Psoas muscle (tissue), 8 donors: Measurements from ENCODE around the gene LRRTM4. TPM values are rescaled to one million over a fixed set of nuclear protein-coding genes. Genes with fewer than 3 reads are reported as not detected.

Experiments used
- ATAC-seq, 4 donors: fragments of 200-7000 bp; cut with Tn5 transposase; one replicate each; pipeline ENCODE4 v1.9.1; 2020; ENCODE audit warnings: moderate library complexity in 3 of 4, mild to moderate bottlenecking in 2 of 4
- DNase-seq, 2 donors: peaks; one replicate each; pipeline ENCODE4 v3.0.0-alpha.2; 2020
- H3K27ac ChIP-seq: fragments of 200-600 bp; one replicate; pipeline ENCODE4 v1.8.0; 2022
- H3K27me3 ChIP-seq, 3 donors: fragments of 200-600 bp in 1 of 3; one replicate each; pipeline versions ENCODE4 v1.6.1 to v1.8.0; 2013 to 2022; ENCODE audit warnings: low read length in 2 of 3, mild to moderate bottlenecking in 2 of 3, moderate library complexity in 1 of 3; ENCODE audit not compliant: insufficient read depth in 3 of 3
- H3K36me3 ChIP-seq, 2 donors: fragments of 200-600 bp in 1 of 2; one replicate each; pipeline versions ENCODE4 v1.6.1 to v1.8.0; 2013 to 2022; ENCODE audit warnings: low read depth in 1 of 2, mild to moderate bottlenecking in 1 of 2, moderate library complexity in 1 of 2; ENCODE audit not compliant: insufficient read depth in 1 of 2
- H3K4me1 ChIP-seq: fragments of 200-600 bp; one replicate; pipeline ENCODE4 v1.8.0; 2022
- H3K4me3 ChIP-seq: fragments of 200-600 bp; one replicate; pipeline ENCODE4 v1.8.0; 2022; ENCODE audit warnings: mild to moderate bottlenecking
- H3K9me3 ChIP-seq: fragments of 200-600 bp; one replicate; pipeline ENCODE4 v1.8.0; 2022
- WGBS, 3 donors: extraction: QIAGEN DNeasy Blood & Tissue Kit; methylation state at CpG; one replicate each; pipeline versions ENCODE4 v1.1.6 to v1.1.7; 2013; 5-methylcytosine and 5-hydroxymethylcytosine counted together
- intact Hi-C, 2 donors: fragments of 100-400 bp; cut with DNase I; formaldehyde crosslinking; loops; one replicate each; pipeline versions ENCODE4 v1.11.0 to v1.14.2; 2022
- polyA plus RNA-seq, 3 donors: library from polyadenylated mRNA; stranded (reverse); fragments of 200-250 nt; gene quantifications; one replicate each; pipeline ENCODE4 v1.2.3, GENCODE V29; 2013
- total RNA-seq, 4 donors: library from RNA; stranded (reverse); fragmentation: NEBNext Ultra II Directional in 2 of 4; extraction: Animal tissue kit (Norgen Biotek cat#: 25700) in 2 of 4; gene quantifications; one replicate each; pipeline versions ENCODE4 v1.2.1 to v1.2.4, GENCODE V29; 2021 to 2023
- TF ChIP-seq, protein P1 (sequence below): fragments of 200-600 bp; IDR thresholded peaks from one replicate; pipeline ENCODE4 v1.8.0; 2022; ENCODE audit warnings: antibody characterized with exemption
- donor health status: healthy with polysubstance abuse.
- donor health status: DM: no; HTN: no; CAD: no; lungs with moderate emphysema.
- donor health status: Bipolar disorder and iron deficiency.
- donor health status: healthy.
- donor health status: DM: yes; HTN: yes; CAD: no.
- donor health status: DM: no; HTN: no; CAD: no.
- donor health status: DM: no; HTN: no; CAD: no.
- donor health status: DM: yes; HTN: yes; CAD: no.

LRRTM4 gene
- total and polyA plus RNA-seq, 7 donors, result 0.03 to 0.86 (median 0.25) TPM; not detected in 1

- Histone ChIP-seq H3K4me3 (no peak overlapping the region), H3K4me1 (no peaks in the 10 kb centered on the region), H3K27ac (no peak overlapping the region), H3K36me3 (no peaks in the 10 kb centered on the region), H3K9me3 (no peaks in the 10 kb centered on the region), H3K27me3 (no peaks in the 10 kb centered on the region)
- WGBS, 3 donors, result 68 to 79% (median 72%) methylated on average over 2 of the region's 2 CpGs
- DNase-seq, result no peak
- TF ChIP-seq, protein P1, sequence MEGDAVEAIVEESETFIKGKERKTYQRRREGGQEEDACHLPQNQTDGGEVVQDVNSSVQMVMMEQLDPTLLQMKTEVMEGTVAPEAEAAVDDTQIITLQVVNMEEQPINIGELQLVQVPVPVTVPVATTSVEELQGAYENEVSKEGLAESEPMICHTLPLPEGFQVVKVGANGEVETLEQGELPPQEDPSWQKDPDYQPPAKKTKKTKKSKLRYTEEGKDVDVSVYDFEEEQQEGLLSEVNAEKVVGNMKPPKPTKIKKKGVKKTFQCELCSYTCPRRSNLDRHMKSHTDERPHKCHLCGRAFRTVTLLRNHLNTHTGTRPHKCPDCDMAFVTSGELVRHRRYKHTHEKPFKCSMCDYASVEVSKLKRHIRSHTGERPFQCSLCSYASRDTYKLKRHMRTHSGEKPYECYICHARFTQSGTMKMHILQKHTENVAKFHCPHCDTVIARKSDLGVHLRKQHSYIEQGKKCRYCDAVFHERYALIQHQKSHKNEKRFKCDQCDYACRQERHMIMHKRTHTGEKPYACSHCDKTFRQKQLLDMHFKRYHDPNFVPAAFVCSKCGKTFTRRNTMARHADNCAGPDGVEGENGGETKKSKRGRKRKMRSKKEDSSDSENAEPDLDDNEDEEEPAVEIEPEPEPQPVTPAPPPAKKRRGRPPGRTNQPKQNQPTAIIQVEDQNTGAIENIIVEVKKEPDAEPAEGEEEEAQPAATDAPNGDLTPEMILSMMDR, result no peak
- intact Hi-C loops, result no loop called here
- no peak for ATAC-seq
Measured at GRCh38 chr2:77013457-77013856, 508.7 kb downstream of the LRRTM4 start.

DNA sequence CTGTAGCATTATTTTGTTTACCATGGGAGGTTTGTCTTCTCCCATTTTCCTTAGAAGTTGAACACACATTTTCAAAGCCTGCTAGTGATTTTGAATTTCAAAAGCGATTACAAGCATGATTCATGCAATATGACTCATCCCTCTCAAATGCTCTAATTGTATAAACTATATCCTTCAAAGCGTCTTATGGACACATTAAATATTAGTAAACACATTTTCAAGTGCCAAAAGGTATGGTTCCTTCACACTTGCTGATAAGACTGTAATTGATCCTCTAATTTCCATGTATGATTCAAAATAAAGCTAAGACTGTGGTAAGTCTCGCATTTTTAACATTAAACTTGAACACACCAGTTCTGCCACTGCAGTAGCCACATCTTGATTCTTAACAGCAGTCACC is 512.9 kb downstream of the LRRTM4 start:
- 51 to 75% (median 68%) methylated on average over 3 of the region's 3 CpGs for WGBS, 3 donors
- Histone ChIP-seq H3K4me3 (no peak overlapping the region), H3K4me1 (no peaks in the 10 kb centered on the region), H3K9me3 (no peaks in the 10 kb centered on the region), H3K36me3 (no peaks in the 10 kb centered on the region), H3K27ac (no peak overlapping the region), H3K27me3 (no peaks in the 10 kb centered on the region)
- no peak for DNase-seq
- TF ChIP-seq, protein P1, result no peak
- intact Hi-C loops, result no loop called here
- no peak for ATAC-seq

- TF ChIP-seq, protein P1, result no peak
- no peak for ATAC-seq
- DNase-seq, result no peak
Measured at GRCh38 chr2:77008853-77009252, 513.3 kb downstream of the LRRTM4 start.

DNA sequence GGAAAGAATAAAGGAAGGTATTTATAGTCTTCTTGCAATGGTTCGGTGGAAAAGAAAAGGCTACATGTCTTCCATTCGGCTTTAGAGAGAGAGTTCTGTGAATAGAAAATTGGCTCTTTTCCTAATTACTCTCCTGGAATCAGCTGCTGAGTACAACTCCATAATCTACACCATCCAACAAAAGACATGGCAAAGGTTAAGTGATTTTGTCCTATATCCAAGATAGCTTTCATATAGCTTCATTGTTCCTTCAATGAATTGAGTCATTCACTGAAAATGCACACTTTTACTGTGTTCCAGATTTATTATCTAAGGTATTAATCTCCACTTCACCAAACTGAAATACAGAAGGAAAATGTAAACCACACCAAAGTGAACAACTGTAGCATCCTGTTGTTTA is 514.5 kb downstream of the LRRTM4 start:
- Histone ChIP-seq H3K9me3 (no peaks in the 10 kb centered on the region), H3K4me3 (no peak overlapping the region), H3K36me3 (no peaks in the 10 kb centered on the region), H3K27ac (no peak overlapping the region), H3K27me3 (no peaks in the 10 kb centered on the region), H3K4me1 (no peaks in the 10 kb centered on the region)
- ATAC-seq, result no peak
- intact Hi-C loops, result no loop called here
- no peak for DNase-seq
- TF ChIP-seq, protein P1, result no peak
- WGBS, 3 donors, result 61 to 66% (median 65%) methylated on average over 2 of the region's 2 CpGs

More at GRCh38 chr2:77008853-77009252, 513.3 kb downstream of the LRRTM4 start:
- no peak overlapping the region for H3K27ac ChIP-seq
- no peaks in the 10 kb centered on the region for H3K4me1 ChIP-seq
- no peaks in the 10 kb centered on the region for H3K9me3 ChIP-seq
- H3K27me3 ChIP-seq, result no peaks in the 10 kb centered on the region
- no peaks in the 10 kb centered on the region for H3K36me3 ChIP-seq
- intact Hi-C loops, result no loop called here
- WGBS, 3 donors, result 0 to 4% (median 0%) methylated on average over 1 of the region's 1 CpG
- H3K4me3 ChIP-seq, result no peak overlapping the region

DNA sequence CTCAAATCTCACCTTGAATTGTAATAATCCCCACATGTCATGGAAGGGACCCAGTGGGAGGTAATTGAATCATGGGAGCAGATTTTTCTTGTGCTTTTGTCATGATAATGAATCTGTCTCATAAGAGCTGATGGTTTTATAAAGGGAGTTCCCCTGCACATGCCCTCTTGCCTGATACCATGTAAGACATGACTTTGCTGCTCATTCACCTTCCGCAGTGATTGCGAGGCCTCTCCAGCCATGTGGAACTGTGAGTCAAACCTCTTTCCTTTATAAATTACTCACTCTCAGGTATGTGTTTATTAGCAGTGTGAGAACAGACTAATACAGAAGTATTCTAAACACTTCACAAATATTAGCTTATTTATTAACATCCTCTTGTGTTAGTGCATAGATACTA is 516.7 kb downstream of the LRRTM4 start:
- Histone ChIP-seq H3K4me3 (no peak overlapping the region), H3K4me1 (no peaks in the 10 kb centered on the region), H3K36me3 (no peaks in the 10 kb centered on the region), H3K9me3 (no peaks in the 10 kb centered on the region), H3K27me3 (no peaks in the 10 kb centered on the region), H3K27ac (no peak overlapping the region)
- ATAC-seq, result no peak
- 97 to 98% (median 98%) methylated on average over 2 of the region's 2 CpGs for WGBS, 3 donors
- intact Hi-C loops, result no loop called here
- TF ChIP-seq, protein P1, result no peak
- DNase-seq, result no peak
